K562 (cell line): Measurements from ENCODE around the gene EXOC7. TPM values are rescaled to one million over a fixed set of nuclear protein-coding genes. Genes with fewer than 3 reads are reported as not detected.

ENCODE experiments used
- ATAC-seq: fragments of 200-7000 bp; cut with Tn5 transposase; 3 replicates; pipeline ENCODE4 v1.9.1; 2020; ENCODE audit warnings: moderate library complexity
- BruUV-seq: library from RNA; stranded (reverse); fragments of 400-500 nt; replicated peaks from 2 replicates; lab custom pipeline; 2021; lab: Mats Ljungman, UMichigan
- CTCF ChIA-PET: fragments of 300-600 bp; formaldehyde crosslinking; extraction: SDS; loops from one replicate; lab custom pipeline; 2021; ENCODE audit warnings: low intra/inter-chr PET ratio; lab: Yijun Ruan, JAX
- POLR2A ChIA-PET: fragments of 300-600, 350-650 bp; sonication (Branson Sonifier 250); formaldehyde crosslinking; extraction: SDS; loops from one replicate; lab custom pipeline; 2021; ENCODE audit warnings: antibody characterized with exemption, inconsistent platforms; lab: Yijun Ruan, JAX
- DNase-seq, 4 experiments: peaks; one replicate each; pipeline versions ENCODE4 v3.0.0 to v3.0.0-alpha.2; 2011 to 2018; ENCODE audit warnings: low spot score in 3 of 4, mixed read lengths in 3 of 4; ENCODE audit errors: extremely low read depth in 1 of 4
- FAIRE-seq: peaks from 2 replicates; lab custom pipeline; 2011; peaks lifted over from hg19 to GRCh38; lab: Jason Lieb, UNC
- H2AFZ ChIP-seq: 2 replicates; pipeline ENCODE4 v1.6.0; 2011; ENCODE audit warnings: low read depth, low read length, control low read depth, inconsistent platforms
- H3K27ac ChIP-seq: fragments of 200-600 bp; 3 replicates; pipeline ENCODE4 v1.8.0; 2011; ENCODE audit warnings: low read depth, mild to moderate bottlenecking, control low read depth, inconsistent platforms, low read length, moderate library complexity, mixed read lengths; ENCODE audit errors: extremely low read depth
- H3K27me3 ChIP-seq, 2 experiments: fragments of 300-600 bp in 1 of 2; 2 replicates in 1 of 2; 3 replicates in 1 of 2; pipeline versions ENCODE4 v1.6.0 to v1.8.0; 2011; ENCODE audit warnings: inconsistent platforms in 2 of 2, low read length in 2 of 2, mild to moderate bottlenecking in 1 of 2, mixed read lengths in 1 of 2, moderate library complexity in 1 of 2; ENCODE audit not compliant: control insufficient read depth in 2 of 2, insufficient read depth in 2 of 2
- H3K36me3 ChIP-seq: fragments of 300-600 bp; 3 replicates; pipeline ENCODE4 v1.8.0; 2011; ENCODE audit warnings: mild to moderate bottlenecking, low read length, inconsistent platforms; ENCODE audit not compliant: control insufficient read depth, insufficient read depth
- H3K4me1 ChIP-seq, 2 experiments: fragments of 200-600 bp in 1 of 2; replicated peaks in 1 of 2; 2 replicates in 1 of 2; 3 replicates in 1 of 2; pipeline versions ENCODE4 v1.5.1 to v1.8.0; 2011; ENCODE audit warnings: inconsistent platforms in 2 of 2, low read length in 2 of 2, mild to moderate bottlenecking in 1 of 2, mixed read lengths in 1 of 2, moderate library complexity in 1 of 2; ENCODE audit not compliant: control insufficient read depth in 2 of 2, insufficient read depth in 2 of 2
- H3K4me2 ChIP-seq: 2 replicates; pipeline ENCODE4 v1.6.1; 2011; ENCODE audit warnings: low read length, control low read depth, inconsistent platforms, mixed read lengths; ENCODE audit not compliant: insufficient read depth
- H3K4me3 ChIP-seq: fragments of 200-600 bp; sonication (generic), shearing (Covaris generic); 2 replicates; pipeline ENCODE4 v1.5.1; 2016; ENCODE audit warnings: control low read depth, inconsistent platforms
- H3K79me2 ChIP-seq: fragments of 200-600 bp; 3 replicates; pipeline ENCODE4 v1.8.0; 2011; ENCODE audit warnings: low read length, inconsistent platforms; ENCODE audit not compliant: control insufficient read depth, insufficient read depth
- H3K9ac ChIP-seq, 2 experiments: 2 replicates each; pipeline versions ENCODE4 v1.6.0 to v1.6.1; 2011; ENCODE audit warnings: low read depth in 2 of 2, low read length in 2 of 2, control low read depth in 1 of 2, inconsistent platforms in 1 of 2, mild to moderate bottlenecking in 1 of 2, mixed read lengths in 1 of 2; ENCODE audit not compliant: insufficient read depth in 1 of 2
- H3K9me1 ChIP-seq: one replicate; pipeline ENCODE4 v1.6.0; 2011; ENCODE audit warnings: inconsistent platforms, mild to moderate bottlenecking, low read length, moderate library complexity; ENCODE audit not compliant: control insufficient read depth, insufficient read depth
- H3K9me3 ChIP-seq: replicated peaks from 2 replicates; pipeline ENCODE4 v1.5.1; 2011; ENCODE audit warnings: low read depth, low read length, inconsistent platforms; ENCODE audit not compliant: control insufficient read depth, insufficient read depth
- H4K20me1 ChIP-seq: replicated peaks from 2 replicates; pipeline ENCODE4 v1.6.1; 2011; ENCODE audit warnings: low read length, inconsistent platforms, mixed read lengths; ENCODE audit not compliant: control insufficient read depth, insufficient read depth
- E2F4 ChIP-seq: sonication (generic); formaldehyde crosslinking; IDR thresholded peaks from 2 replicates; pipeline ENCODE4 v1.8.0; 2022; ENCODE audit warnings: mild to moderate bottlenecking, low read depth, missing genetic modification reagents
- EHMT2 ChIP-seq: fragments of 450-650 bp; IDR thresholded peaks from 2 replicates; pipeline ENCODE4 v1.6.1; 2018; ENCODE audit warnings: antibody characterized with exemption
- ERF ChIP-seq: fragments of 450-650 bp; formaldehyde crosslinking; IDR thresholded peaks from 2 replicates; pipeline ENCODE4 v1.4.0; 2020; ENCODE audit warnings: mild to moderate bottlenecking, mixed read lengths
- FOSL1 ChIP-seq: fragments of 200-800 bp; sonication (Bioruptor generic); conservative IDR thresholded peaks from 2 replicates; pipeline ENCODE4 v1.6.1; 2016; ENCODE audit warnings: missing genetic modification characterization, missing compliant biosample characterization
- GTF2A2 ChIP-seq: IDR thresholded peaks from 2 replicates; pipeline ENCODE4 v1.6.1; 2016; ENCODE audit warnings: mild to moderate bottlenecking, missing genetic modification characterization, missing compliant biosample characterization
- GTF2F1 ChIP-seq: IDR thresholded peaks from 2 replicates; pipeline ENCODE4 v1.6.1; 2011; ENCODE audit warnings: low read depth, low read length, improper control_type of control experiment
- HNRNPK ChIP-seq: fragments of 200-400 bp; formaldehyde crosslinking; IDR thresholded peaks from one replicate; pipeline ENCODE4 v1.6.1; 2018; ENCODE audit warnings: mild to moderate bottlenecking, low read depth, low read length; ENCODE audit not compliant: poor library complexity, severe bottlenecking
- JUND ChIP-seq, 2 experiments: IDR thresholded peaks; 2 replicates in 1 of 2; 3 replicates in 1 of 2; pipeline ENCODE4 v1.6.1; 2011; ENCODE audit warnings: borderline replicate concordance in 2 of 2, low read depth in 2 of 2, low read length in 2 of 2, improper control_type of control experiment in 1 of 2, missing biosample characterization in 1 of 2, missing genetic modification characterization in 1 of 2, missing genetic modification reagents in 1 of 2
- NCOA6 ChIP-seq: fragments of 450-650 bp; IDR thresholded peaks from 2 replicates; pipeline ENCODE4 v1.6.1; 2017; ENCODE audit warnings: mild to moderate bottlenecking
- PHB ChIP-seq: fragments of 250-450 bp; sonication (Bioruptor Pico); IDR thresholded peaks from 2 replicates; pipeline ENCODE4 v1.5.0; 2021
- PRPF4 ChIP-seq: fragments of 200-400 bp; formaldehyde crosslinking; IDR thresholded peaks from one replicate; pipeline ENCODE4 v1.6.1; 2017; ENCODE audit warnings: low read length, low read depth, mild to moderate bottlenecking; ENCODE audit not compliant: insufficient read depth, poor library complexity, severe bottlenecking
- SP2 ChIP-seq: IDR thresholded peaks from 2 replicates; pipeline ENCODE4 v1.6.1; 2011; ENCODE audit warnings: mild to moderate bottlenecking, low read depth, low read length, moderate library complexity; ENCODE audit not compliant: poor library complexity, severe bottlenecking; ENCODE audit errors: extremely low read depth
- SREBF1 ChIP-seq: fragments of 150-350 bp; IDR thresholded peaks from 2 replicates; pipeline ENCODE4 v1.6.1; 2014; ENCODE audit warnings: antibody characterized with exemption, low read depth, low read length, borderline replicate concordance
- THRB ChIP-seq: fragments of 450-650 bp; formaldehyde crosslinking; conservative IDR thresholded peaks from 2 replicates; pipeline ENCODE4 v1.4.0; 2022; ENCODE audit warnings: mild to moderate bottlenecking, missing genetic modification characterization
- ZBTB7A ChIP-seq: IDR thresholded peaks from 2 replicates; pipeline ENCODE4 v1.6.1; 2011; ENCODE audit warnings: low read depth, mild to moderate bottlenecking, low read length, moderate library complexity, borderline replicate concordance; ENCODE audit not compliant: control insufficient read depth
- WGBS: fragments of 100-300 bp; shearing (Covaris generic); methylation state at CpG from one replicate; pipeline ENCODE4 v1.1.6; 2016; ENCODE audit warnings: low coverage, mixed read lengths; ENCODE audit not compliant: insufficient coverage; ENCODE audit errors: missing lambda C conversion rate; 5-methylcytosine and 5-hydroxymethylcytosine counted together
- in situ Hi-C: fragments of 300-500 bp; cut with MboI; formaldehyde crosslinking; loops from 4 replicates; pipeline ENCODE4 v1.15.0; 2018; ENCODE audit warnings: inconsistent platforms, mixed read lengths
- intact Hi-C: fragments of 100-400 bp; cut with micrococcal nuclease; formaldehyde crosslinking; loops from 2 replicates; pipeline ENCODE4 v1.14.2; 2022
- polyA plus RNA-seq, 8 experiments: library from polyadenylated mRNA; depleted of rRNA in 4 of 8; stranded (reverse) in 5 of 8; unstranded in 3 of 8; fragments of >200 nt; fragmentation: Nextera tagmentation in 2 of 8; fragmentation: Illumina TruSeq in 1 of 8; extraction: Ambion mirVana in 2 of 8; extraction: Trizol in 1 of 8; gene quantifications; 2 replicates each; pipeline versions ENCODE4 v1.2.1 to v1.2.3, GENCODE V29; 2011 to 2014; ENCODE audit warnings: inconsistent platforms in 1 of 8, missing spikeins in 1 of 8
- total RNA-seq, 7 experiments: library from RNA; depleted of rRNA in 6 of 7; stranded (reverse); fragments of >200 nt in 6 of 7; fragmentation: Illumina TruSeq in 2 of 7; extraction: Trizol in 2 of 7; gene quantifications; 2 replicates each; pipeline versions ENCODE4 v1.2.1 to v1.2.3, GENCODE V29; 2011 to 2021; ENCODE audit warnings: low replicate concordance in 1 of 7
- TF ChIP-seq, protein P1 (sequence below): fragments of 450-650 bp; formaldehyde crosslinking; IDR thresholded peaks from 2 replicates; pipeline ENCODE4 v1.4.0; 2020; ENCODE audit warnings: mild to moderate bottlenecking, moderate library complexity
- TF ChIP-seq, protein P2 (sequence below), 2 experiments: fragments of 450-650 bp; IDR thresholded peaks; 2 replicates each; pipeline ENCODE4 v1.6.1; 2016

The EXOC7 gene
- total and polyA plus RNA-seq, 9 of the 15 experiments (the other 6 are each of a cell fraction or from before 2014, with no cell fraction given): 18.6 to 57.0 (median 35.0) TPM

GRCh38 chr17:76054112-76054476, 49.5 kb downstream of the EXOC7 start:
- DNase-seq: no peak
- CTCF ChIA-PET: no interaction called here
- TF ChIP-seq PRPF4 (no peak), EHMT2 (0 out of 2 replicates have a peak, but pooled peaks have one; percentile 15), GTF2F1 (no peak), JUND (IDR thresholded peaks at IDR 0.05; ENCODE audit: borderline replicate concordance, low read depth, low read length) (peak; percentile 64; the same call in 1 of the 2 replicates), JUND (tag; IDR thresholded peaks at IDR 0.05; ENCODE audit: borderline replicate concordance, low read depth, low read length) (no peak), GTF2A2 (tag) (no peak), ZBTB7A (no peak), HNRNPK (no peak), THRB (CRISPR knock-in tag) (no peak), SREBF1 (no peak), NCOA6 (no peak), E2F4 (CRISPR knock-in tag) (no peak), ERF (no peak), FOSL1 (peak; percentile 88), SP2 (no peak), PHB (no peak)
- TF ChIP-seq, protein P1, sequence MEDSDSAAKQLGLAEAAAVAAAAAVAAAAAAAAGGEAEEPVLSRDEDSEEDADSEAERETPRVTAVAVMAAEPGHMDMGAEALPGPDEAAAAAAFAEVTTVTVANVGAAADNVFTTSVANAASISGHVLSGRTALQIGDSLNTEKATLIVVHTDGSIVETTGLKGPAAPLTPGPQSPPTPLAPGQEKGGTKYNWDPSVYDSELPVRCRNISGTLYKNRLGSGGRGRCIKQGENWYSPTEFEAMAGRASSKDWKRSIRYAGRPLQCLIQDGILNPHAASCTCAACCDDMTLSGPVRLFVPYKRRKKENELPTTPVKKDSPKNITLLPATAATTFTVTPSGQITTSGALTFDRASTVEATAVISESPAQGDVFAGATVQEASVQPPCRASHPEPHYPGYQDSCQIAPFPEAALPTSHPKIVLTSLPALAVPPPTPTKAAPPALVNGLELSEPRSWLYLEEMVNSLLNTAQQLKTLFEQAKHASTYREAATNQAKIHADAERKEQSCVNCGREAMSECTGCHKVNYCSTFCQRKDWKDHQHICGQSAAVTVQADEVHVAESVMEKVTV (CRISPR knock-in tag): no peak
- TF ChIP-seq, protein P2, sequence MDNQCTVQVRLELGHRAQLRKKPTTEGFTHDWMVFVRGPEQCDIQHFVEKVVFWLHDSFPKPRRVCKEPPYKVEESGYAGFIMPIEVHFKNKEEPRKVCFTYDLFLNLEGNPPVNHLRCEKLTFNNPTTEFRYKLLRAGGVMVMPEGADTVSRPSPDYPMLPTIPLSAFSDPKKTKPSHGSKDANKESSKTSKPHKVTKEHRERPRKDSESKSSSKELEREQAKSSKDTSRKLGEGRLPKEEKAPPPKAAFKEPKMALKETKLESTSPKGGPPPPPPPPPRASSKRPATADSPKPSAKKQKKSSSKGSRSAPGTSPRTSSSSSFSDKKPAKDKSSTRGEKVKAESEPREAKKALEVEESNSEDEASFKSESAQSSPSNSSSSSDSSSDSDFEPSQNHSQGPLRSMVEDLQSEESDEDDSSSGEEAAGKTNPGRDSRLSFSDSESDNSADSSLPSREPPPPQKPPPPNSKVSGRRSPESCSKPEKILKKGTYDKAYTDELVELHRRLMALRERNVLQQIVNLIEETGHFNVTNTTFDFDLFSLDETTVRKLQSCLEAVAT (IDR thresholded peaks at IDR 0.05): 0 out of 4 replicates have a peak, but pooled peaks of 1 of the 2 experiments have one; percentile 2

More at GRCh38 chr17:76054112-76054476, 49.5 kb downstream of the EXOC7 start:
- Histone ChIP-seq H3K27me3 (no peaks in the 10 kb centered on the region), H3K4me3 (no peak overlapping the region), H4K20me1 (no peaks in the 10 kb centered on the region), H3K9me1 (no peaks in the 10 kb centered on the region), H2AFZ (no peak overlapping the region), H3K4me1 (peaks cover 5 to 9% of the 10 kb centered on the region in 2 experiments; a peak in 3 of 5 replicates), H3K9me3 (no peaks in the 10 kb centered on the region), H3K79me2 (peaks cover 11% of the 10 kb centered on the region; the same call in 2 of the 3 replicates), H3K9ac (no peak overlapping the region), H3K4me2 (no peak overlapping the region), H3K27ac (peak overlapping the region; percentile 71), H3K36me3 (peaks cover 83% of the 10 kb centered on the region)
- ATAC-seq (peak; percentile 27; the same call in 1 of the 3 replicates), FAIRE-seq (no peak)
- POLR2A ChIA-PET: interaction anchor here (0.5 to 2.3 kb wide), 8 partner anchors 9 to 233 kb away, joined by 3 to 12 read pairs (median 3); partner anchors contain the start of gene SRP68
- intact Hi-C loops (no loop called here), in situ Hi-C loops (no loop called here)
- 76% methylated on average over 4 of the region's 4 CpGs for WGBS
- no TSS peak for BruUV-seq
